Esophagus muscularis mucosa (tissue), 3 donors: ENCODE data around the gene LRRC8D.

ENCODE experiments used
- CTCF ChIP-seq, 3 experiments: fragments of 200-600 bp in 2 of 3; fragments of 450-650 bp in 1 of 3; sonication (generic) in 2 of 3; IDR thresholded peaks; one replicate each; pipeline ENCODE4 v1.5.1; 2017 to 2019; ENCODE audit warnings: antibody characterized with exemption in 3 of 3, mild to moderate bottlenecking in 2 of 3, moderate library complexity in 1 of 3
- POLR2AphosphoS5 ChIP-seq, 2 donors: sonication (generic); formaldehyde crosslinking; IDR thresholded peaks; one replicate each; pipeline ENCODE4 v1.6.1; 2017; ENCODE audit warnings: antibody characterized with exemption in 2 of 2

- no peak for TF ChIP-seq CTCF (IDR thresholded peaks at IDR 0.05)
- no peak for TF ChIP-seq POLR2AphosphoS5 (IDR thresholded peaks at IDR 0.05)
Observed at GRCh38 chr1:89779151-89779940, 41.5 kb upstream of the LRRC8D start.
